GM12801 (cell line): ENCODE measurements around the gene TUBA8.

Experiments used
- CTCF ChIP-seq: IDR thresholded peaks from one replicate; pipeline ENCODE4 v1.5.1; 2011; ENCODE audit warnings: control low read depth; ENCODE audit not compliant: insufficient read length; ENCODE audit errors: extremely low read depth

TUBA8 gene

GRCh38 chr22:18103527-18104269 lies 6.9 kb upstream of the TUBA8 start:
- TF ChIP-seq CTCF, result no peak

- TF ChIP-seq CTCF, result no peak
Observed at GRCh38 chr22:18104566-18104965, 6.0 kb upstream of the TUBA8 start.

- TF ChIP-seq CTCF, result no peak
Observed at GRCh38 chr22:18108187-18108586, 2.4 kb upstream of the TUBA8 start.

GRCh38 chr22:18109410-18110193 lies 1.0 kb upstream of the TUBA8 start:
- no peak for TF ChIP-seq CTCF

- TF ChIP-seq CTCF, result no peak
Observed at GRCh38 chr22:18110954-18111758, 547 bp downstream of the TUBA8 start.

GRCh38 chr22:18111759-18112330 lies 1.2 kb downstream of the TUBA8 start:
- TF ChIP-seq CTCF, result no peak

- TF ChIP-seq CTCF, result no peak
Observed at GRCh38 chr22:18112440-18112839, 1.8 kb downstream of the TUBA8 start.
